Mononuclear cell (primary cell): ENCODE data around the gene SOHLH1. TPM values are rescaled to one million over a fixed set of nuclear protein-coding genes. Genes with fewer than 3 reads are reported as not detected.

Source experiments
- H3K27me3 ChIP-seq: 2 replicates; pipeline ENCODE4 v1.6.0; 2011; ENCODE audit warnings: low read length, control low read depth; ENCODE audit not compliant: insufficient read depth
- H3K4me1 ChIP-seq: 2 replicates; pipeline ENCODE4 v1.5.1; 2011; ENCODE audit warnings: mild to moderate bottlenecking, low read length, control low read depth; ENCODE audit not compliant: insufficient read depth
- H3K4me3 ChIP-seq: 2 replicates; pipeline ENCODE4 v1.5.1; 2011; ENCODE audit warnings: mild to moderate bottlenecking, low read length, moderate library complexity
- H3K9me3 ChIP-seq: 2 replicates; pipeline ENCODE4 v1.5.1; 2011; ENCODE audit warnings: low read depth, mild to moderate bottlenecking, control low read depth, low read length
- total RNA-seq: library from RNA; depleted of rRNA; stranded (reverse); fragments of >200 nt; gene quantifications from one replicate; pipeline ENCODE4 v1.2.3, GENCODE V29; 2012

SOHLH1 gene
- total RNA-seq, 1 donor: not detected

DNA sequence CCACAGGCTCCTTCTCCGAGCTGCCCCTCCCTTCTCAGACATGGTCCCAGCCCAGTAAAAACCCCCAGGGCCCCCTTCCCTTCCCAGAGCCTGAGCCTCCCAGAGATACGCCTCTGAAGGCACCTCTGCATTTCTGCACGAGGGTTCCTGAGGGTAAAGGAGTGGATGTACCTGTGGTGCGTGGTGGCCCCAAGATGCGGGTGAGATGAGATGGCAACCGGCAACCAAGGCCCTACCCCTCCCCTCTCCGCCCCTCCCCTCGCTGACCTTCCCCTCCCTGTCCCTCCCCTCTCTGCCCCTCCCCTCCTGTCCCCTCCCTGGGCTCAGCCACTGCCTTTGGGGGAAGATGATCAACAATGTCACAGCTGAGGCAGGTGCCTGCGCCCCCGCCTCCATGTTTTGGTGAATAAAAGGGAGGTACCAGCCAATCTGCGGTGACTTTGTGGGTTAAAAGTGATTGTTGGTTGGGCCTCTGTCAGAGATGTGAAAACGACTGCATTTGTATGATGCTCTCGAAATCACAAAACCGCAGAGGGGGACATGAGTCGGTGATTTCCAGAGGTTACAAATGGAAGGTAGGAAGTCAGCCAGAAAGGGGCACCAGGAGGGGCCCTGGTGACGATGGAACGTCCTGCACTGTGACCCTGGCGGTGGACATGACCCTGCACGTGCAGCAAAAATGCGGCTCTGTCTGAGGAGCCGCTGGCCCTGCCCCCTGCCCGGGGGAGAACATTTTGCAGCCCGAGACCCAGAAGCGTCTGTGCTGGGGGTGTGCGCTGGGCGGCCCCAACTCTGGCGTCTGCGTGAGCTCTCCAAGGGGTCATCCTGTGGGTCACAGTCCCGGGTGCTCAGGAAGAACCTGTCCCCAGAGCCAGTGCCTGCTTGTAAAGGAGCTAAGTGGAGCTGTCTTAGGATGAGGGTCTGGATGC is 32.5 kb downstream of the SOHLH1 start:
- no peak overlapping the region for H3K4me3 ChIP-seq
- H3K27me3 ChIP-seq: no peaks in the 10 kb centered on the region
- no peaks in the 10 kb centered on the region for H3K4me1 ChIP-seq
- no peaks in the 10 kb centered on the region for H3K9me3 ChIP-seq

DNA sequence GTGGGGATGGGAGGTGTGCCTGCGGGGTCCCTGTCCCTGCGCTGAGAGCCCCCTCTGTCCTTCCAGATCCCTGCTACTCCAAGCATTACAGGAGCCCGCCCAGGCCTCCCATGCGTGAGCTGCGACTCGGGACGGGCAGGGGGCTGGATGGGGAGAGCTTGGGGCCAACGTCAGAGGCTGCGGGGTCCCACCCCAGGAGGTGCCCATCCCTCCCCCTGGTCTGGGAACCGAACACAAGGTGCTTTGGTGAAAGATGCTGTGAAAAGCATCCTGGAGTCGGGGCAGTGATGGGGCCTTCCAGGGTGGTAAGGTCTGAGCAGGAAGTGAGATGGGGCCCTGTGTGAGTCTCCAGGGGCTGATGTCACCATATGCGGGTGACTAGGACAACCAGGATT is 33.5 kb downstream of the SOHLH1 start:
- Histone ChIP-seq H3K4me1 (no peaks in the 10 kb centered on the region), H3K27me3 (no peaks in the 10 kb centered on the region), H3K4me3 (no peak overlapping the region), H3K9me3 (no peaks in the 10 kb centered on the region)

DNA sequence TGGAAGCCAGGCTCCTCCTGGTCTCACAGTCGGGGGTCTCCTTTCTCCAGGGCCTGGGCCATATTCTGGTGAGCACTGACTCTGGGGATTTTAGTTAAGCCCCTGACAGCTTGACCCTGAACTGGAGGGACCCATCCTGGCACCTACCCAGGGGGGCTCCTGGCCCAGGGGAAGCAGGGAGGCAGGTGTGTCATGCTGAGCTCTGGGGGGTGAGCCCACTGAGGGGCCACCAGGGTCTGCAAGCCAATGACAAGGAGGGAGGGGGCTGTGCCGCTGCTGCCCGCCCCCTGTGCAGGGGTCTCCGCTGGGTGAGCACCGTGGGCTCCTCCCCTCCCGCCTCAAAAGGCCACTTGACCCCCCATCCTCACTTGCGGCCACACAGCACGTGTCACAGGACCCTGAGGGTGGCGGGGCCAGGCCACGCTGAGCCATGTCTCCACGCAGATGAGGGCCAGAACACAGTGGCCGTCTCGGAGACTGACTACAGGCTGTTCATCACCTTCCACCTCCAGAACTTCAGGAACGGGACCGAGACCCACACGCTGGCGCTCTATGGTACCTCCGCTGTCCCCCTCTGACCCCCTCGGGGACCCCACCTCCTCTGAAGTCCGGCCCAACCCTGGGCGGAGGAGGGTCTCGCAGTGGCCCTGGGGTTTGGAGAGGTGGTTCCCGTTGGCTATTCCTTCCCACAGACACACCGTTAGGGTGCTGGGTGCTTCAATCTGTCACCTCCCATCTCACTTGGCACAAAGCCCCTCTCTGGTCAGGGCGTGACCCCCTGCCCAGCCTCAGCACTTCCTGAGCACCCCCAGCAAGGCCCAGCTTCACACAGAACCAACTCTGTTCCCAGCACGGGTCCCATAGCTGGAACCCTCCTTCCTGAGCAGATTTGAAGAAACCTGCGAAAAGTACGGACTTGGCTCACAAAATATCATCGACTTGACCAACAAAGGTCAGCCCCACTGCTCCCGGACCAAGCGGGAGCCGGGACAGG is 34.2 kb downstream of the SOHLH1 start:
- no peaks in the 10 kb centered on the region for H3K27me3 ChIP-seq
- H3K4me3 ChIP-seq: no peak overlapping the region
- H3K9me3 ChIP-seq: no peaks in the 10 kb centered on the region
- H3K4me1 ChIP-seq: no peaks in the 10 kb centered on the region

- H3K9me3 ChIP-seq: no peaks in the 10 kb centered on the region
- H3K27me3 ChIP-seq: no peaks in the 10 kb centered on the region
- H3K4me3 ChIP-seq: no peak overlapping the region
- no peaks in the 10 kb centered on the region for H3K4me1 ChIP-seq
Measured at GRCh38 chr9:135664266-135664665, 35.0 kb downstream of the SOHLH1 start.

DNA sequence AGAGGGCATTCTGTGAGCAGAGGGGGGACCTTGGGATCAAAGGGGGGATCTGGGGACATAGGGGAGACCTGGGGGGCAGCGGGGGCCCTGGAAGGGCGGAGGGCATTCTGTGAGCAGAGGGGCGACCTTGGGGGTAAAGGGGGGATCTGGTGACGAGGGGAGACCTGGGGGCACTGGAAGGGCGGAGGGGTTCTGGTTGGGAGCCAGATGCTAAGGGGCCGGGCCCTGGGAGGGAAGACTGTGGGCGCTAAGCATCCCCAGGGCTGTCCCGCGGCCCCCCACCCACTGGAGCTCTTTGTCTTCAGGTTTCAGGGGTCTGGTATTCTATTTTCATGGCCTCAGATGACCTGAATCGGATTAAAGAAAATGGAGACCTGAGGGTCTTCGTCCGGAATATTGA is 35.4 kb downstream of the SOHLH1 start:
- no peaks in the 10 kb centered on the region for H3K27me3 ChIP-seq
- H3K9me3 ChIP-seq: no peaks in the 10 kb centered on the region
- H3K4me3 ChIP-seq: no peak overlapping the region
- H3K4me1 ChIP-seq: no peaks in the 10 kb centered on the region

GRCh38 chr9:135663451-135663770 is 35.9 kb downstream of the SOHLH1 start:
- H3K9me3 ChIP-seq: no peaks in the 10 kb centered on the region
- H3K4me3 ChIP-seq: no peak overlapping the region
- no peaks in the 10 kb centered on the region for H3K4me1 ChIP-seq
- H3K27me3 ChIP-seq: no peaks in the 10 kb centered on the region

DNA sequence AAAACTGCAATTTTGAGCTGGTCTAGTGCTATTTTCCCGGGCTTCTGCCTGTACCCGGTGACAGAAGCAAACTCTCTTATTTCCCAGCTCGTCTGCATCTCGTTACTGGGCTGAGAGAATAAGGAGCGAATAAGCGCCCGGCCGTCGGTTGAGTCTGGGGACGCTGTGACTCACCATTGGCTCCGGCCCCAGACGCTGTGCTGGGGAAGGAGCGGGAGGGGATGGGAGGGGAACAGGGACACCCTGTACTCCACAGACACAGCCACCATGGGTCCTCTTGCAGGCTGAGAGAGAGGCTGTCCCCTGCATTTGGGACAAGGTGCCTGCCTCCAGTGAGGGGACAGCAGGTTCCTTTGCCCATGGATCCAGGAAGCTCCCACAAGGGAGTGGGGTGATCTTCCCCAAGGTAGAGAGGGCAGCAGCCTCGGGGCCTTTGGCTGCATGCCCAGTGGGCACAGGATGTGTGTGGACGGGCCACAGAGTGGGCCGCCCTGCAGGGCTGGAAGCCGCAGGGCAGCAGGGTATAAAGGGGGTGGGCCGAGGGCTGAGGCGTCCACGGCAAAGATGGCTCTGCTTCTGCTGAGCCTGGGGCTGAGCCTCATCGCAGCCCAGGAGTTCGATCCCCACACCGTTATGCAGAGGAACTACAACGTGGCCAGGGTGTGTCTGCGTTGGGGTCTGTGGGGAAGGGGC is 36.4 kb downstream of the SOHLH1 start, which contains the start of gene LCN9:
Gene LCN9 (plus strand): TSS at position 552 of the 693 bp plus-strand sequence. CDS start 13 bp downstream, at position 565.
- no peaks in the 10 kb centered on the region for H3K27me3 ChIP-seq
- H3K9me3 ChIP-seq: no peaks in the 10 kb centered on the region
- H3K4me3 ChIP-seq: no peak within 1 kb of the TSS
- H3K4me1 ChIP-seq: no peaks in the 10 kb centered on the region

- Histone ChIP-seq H3K4me1 (no peaks in the 10 kb centered on the region), H3K9me3 (no peaks in the 10 kb centered on the region), H3K27me3 (no peaks in the 10 kb centered on the region), H3K4me3 (no peak overlapping the region)
Measured at GRCh38 chr9:135661816-135662560, 37.3 kb downstream of the SOHLH1 start.

- H3K27me3 ChIP-seq: no peaks in the 10 kb centered on the region
- H3K4me1 ChIP-seq: no peaks in the 10 kb centered on the region
- H3K9me3 ChIP-seq: no peaks in the 10 kb centered on the region
Measured at GRCh38 chr9:135660407-135660806, 38.9 kb downstream of the SOHLH1 start.

GRCh38 chr9:135659252-135659651 is 40.0 kb downstream of the SOHLH1 start:
- Histone ChIP-seq H3K9me3 (no peaks in the 10 kb centered on the region), H3K27me3 (no peaks in the 10 kb centered on the region), H3K4me3 (no peak overlapping the region), H3K4me1 (no peaks in the 10 kb centered on the region)

More at GRCh38 chr9:135660407-135660806, 38.9 kb downstream of the SOHLH1 start:
- H3K4me3 ChIP-seq: no peak overlapping the region

- H3K9me3 ChIP-seq: no peaks in the 10 kb centered on the region
- no peak overlapping the region for H3K4me3 ChIP-seq
- no peaks in the 10 kb centered on the region for H3K4me1 ChIP-seq
- no peaks in the 10 kb centered on the region for H3K27me3 ChIP-seq
Measured at GRCh38 chr9:135657416-135657815, 41.9 kb downstream of the SOHLH1 start.

DNA sequence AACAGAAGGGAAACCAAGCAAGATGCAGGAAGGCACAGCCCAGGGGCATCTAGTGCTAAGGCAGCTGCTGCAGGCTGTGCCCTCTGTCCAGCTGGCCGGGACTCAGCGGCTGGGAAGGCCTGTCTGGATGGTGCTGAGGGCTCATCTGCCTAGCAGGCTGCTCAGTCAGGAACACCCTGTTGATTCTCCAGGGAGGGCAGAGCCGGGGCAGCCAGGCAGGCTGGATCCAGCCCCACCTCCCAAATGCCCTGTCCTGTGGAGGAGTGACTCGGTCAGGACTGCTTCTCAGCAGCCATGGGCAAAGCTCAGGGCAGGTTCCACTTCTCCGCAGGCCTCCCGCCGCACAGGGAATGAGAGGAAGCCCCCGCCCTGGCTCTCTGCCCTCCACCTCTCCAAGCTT is 44.0 kb downstream of the SOHLH1 start:
- Histone ChIP-seq H3K27me3 (no peaks in the 10 kb centered on the region), H3K9me3 (no peaks in the 10 kb centered on the region), H3K4me1 (no peaks in the 10 kb centered on the region), H3K4me3 (no peak overlapping the region)

- Histone ChIP-seq H3K27me3 (no peaks in the 10 kb centered on the region), H3K4me3 (no peak overlapping the region), H3K9me3 (peaks cover 24% of the 10 kb centered on the region), H3K4me1 (no peaks in the 10 kb centered on the region)
Measured at GRCh38 chr9:135650408-135650807, 48.9 kb downstream of the SOHLH1 start.

GRCh38 chr9:135649508-135649907 is 49.8 kb downstream of the SOHLH1 start:
- H3K4me3 ChIP-seq: no peak overlapping the region

More at GRCh38 chr9:135649508-135649907, 49.8 kb downstream of the SOHLH1 start:
- no peaks in the 10 kb centered on the region for H3K27me3 ChIP-seq
- H3K9me3 ChIP-seq: peaks cover 33% of the 10 kb centered on the region
- no peaks in the 10 kb centered on the region for H3K4me1 ChIP-seq
